Measurements from ENCODE around the gene TMEM176A.
"Not testable (repeated sequence)": the region's sequence is repeated elsewhere in the genome, so short reads cannot be mapped to it uniquely, and the experiment has no call there.

Gene TMEM176A

GRCh38 chr7:150759479-150759878 is 41.1 kb upstream of the TMEM176A start:
- no peak for TF ChIP-seq FOXP2 (optimal IDR thresholded peaks at IDR 0.05; ENCODE audit: control extremely low read depth, extremely low read length, insufficient read depth)
- no peak for TF ChIP-seq POLR2AphosphoS5 (IDR thresholded peaks at IDR 0.05; ENCODE audit: borderline replicate concordance, low read depth, low read length)
- no peak for TF ChIP-seq EZH2 (IDR thresholded peaks at IDR 0.05)
- Histone ChIP-seq H3K9ac (ENCODE audit: insufficient read length) (no peak overlapping the region), H3K27ac (no peak overlapping the region), H3K4me3 (no peak overlapping the region), H3K9me3 (ENCODE audit: low read depth, low read length) (no peaks in the 10 kb centered on the region), H3K36me3 (ENCODE audit: insufficient read depth, low read length) (no peaks in the 10 kb centered on the region)
- DNase-seq (ENCODE audit: low read depth, low spot score): no peak

- H3K36me3 ChIP-seq (ENCODE audit: insufficient read depth, low read length): no peaks in the 10 kb centered on the region
- no peak overlapping the region for H3K9ac ChIP-seq (ENCODE audit: insufficient read length)
- DNase-seq (ENCODE audit: low read depth, low spot score): no peak
- TF ChIP-seq FOXP2 (optimal IDR thresholded peaks at IDR 0.05; ENCODE audit: control extremely low read depth, extremely low read length, insufficient read depth) (no peak), POLR2AphosphoS5 (IDR thresholded peaks at IDR 0.05; ENCODE audit: borderline replicate concordance, low read depth, low read length) (no peak), EZH2 (IDR thresholded peaks at IDR 0.05) (no peak)
- no peaks in the 10 kb centered on the region for H3K9me3 ChIP-seq (ENCODE audit: low read depth, low read length)
- no peak overlapping the region for H3K4me3 ChIP-seq
- no peak overlapping the region for H3K27ac ChIP-seq
Observed at GRCh38 chr7:150766334-150766709, 34.2 kb upstream of the TMEM176A start.

- no peak for DNase-seq (ENCODE audit: low read depth, low spot score)
- Histone ChIP-seq H3K9me3 (ENCODE audit: low read depth, low read length) (no peaks in the 10 kb centered on the region), H3K36me3 (ENCODE audit: insufficient read depth, low read length) (no peaks in the 10 kb centered on the region), H3K4me3 (no peak overlapping the region), H3K27ac (no peak overlapping the region), H3K9ac (ENCODE audit: insufficient read length) (no peak overlapping the region)
- TF ChIP-seq FOXP2 (optimal IDR thresholded peaks at IDR 0.05; ENCODE audit: control extremely low read depth, extremely low read length, insufficient read depth): no peak
- no peak for TF ChIP-seq POLR2AphosphoS5 (IDR thresholded peaks at IDR 0.05; ENCODE audit: borderline replicate concordance, low read depth, low read length)
- no peak for TF ChIP-seq EZH2 (IDR thresholded peaks at IDR 0.05)
Observed at GRCh38 chr7:150769768-150770167, 30.8 kb upstream of the TMEM176A start.

- not testable (repeated sequence) for DNase-seq (ENCODE audit: low read depth, low spot score); H3K9ac ChIP-seq (ENCODE audit: insufficient read length); H3K36me3 ChIP-seq (ENCODE audit: insufficient read depth, low read length)
Observed at GRCh38 chr7:150774131-150774530, 26.4 kb upstream of the TMEM176A start.

GRCh38 chr7:150778014-150778737 is 22.4 kb upstream of the TMEM176A start:
- Histone ChIP-seq H3K4me3 (no peak overlapping the region), H3K9ac (ENCODE audit: insufficient read length) (no peak overlapping the region), H3K9me3 (ENCODE audit: low read depth, low read length) (no peaks in the 10 kb centered on the region), H3K27ac (no peak overlapping the region), H3K36me3 (ENCODE audit: insufficient read depth, low read length) (no peaks in the 10 kb centered on the region)
- DNase-seq (ENCODE audit: low read depth, low spot score): no peak
- no peak for TF ChIP-seq POLR2AphosphoS5 (IDR thresholded peaks at IDR 0.05; ENCODE audit: borderline replicate concordance, low read depth, low read length)

More at GRCh38 chr7:150774131-150774530, 26.4 kb upstream of the TMEM176A start:
- not testable (repeated sequence) for H3K27ac ChIP-seq; H3K9me3 ChIP-seq (ENCODE audit: low read depth, low read length); H3K4me3 ChIP-seq

- Histone ChIP-seq H3K9me3 (ENCODE audit: low read depth, low read length) (no peaks in the 10 kb centered on the region), H3K36me3 (ENCODE audit: insufficient read depth, low read length) (no peaks in the 10 kb centered on the region), H3K9ac (ENCODE audit: insufficient read length) (no peak overlapping the region), H3K27ac (no peak overlapping the region), H3K4me3 (no peak overlapping the region)
- peak; percentile 53 for DNase-seq (ENCODE audit: low read depth, low spot score)
- TF ChIP-seq POLR2AphosphoS5 (IDR thresholded peaks at IDR 0.05; ENCODE audit: borderline replicate concordance, low read depth, low read length) (no peak), EZH2 (IDR thresholded peaks at IDR 0.05) (no peak), FOXP2 (optimal IDR thresholded peaks at IDR 0.05; ENCODE audit: control extremely low read depth, extremely low read length, insufficient read depth) (no peak)
Observed at GRCh38 chr7:150778738-150779301, 21.7 kb upstream of the TMEM176A start.

GRCh38 chr7:150780292-150780691 is 20.3 kb upstream of the TMEM176A start:
- no peak for DNase-seq (ENCODE audit: low read depth, low spot score)
- TF ChIP-seq POLR2AphosphoS5 (IDR thresholded peaks at IDR 0.05; ENCODE audit: borderline replicate concordance, low read depth, low read length): no peak
- no peak for TF ChIP-seq FOXP2 (optimal IDR thresholded peaks at IDR 0.05; ENCODE audit: control extremely low read depth, extremely low read length, insufficient read depth)
- TF ChIP-seq EZH2 (IDR thresholded peaks at IDR 0.05): no peak
- no peak overlapping the region for H3K9ac ChIP-seq (ENCODE audit: insufficient read length)
- no peak overlapping the region for H3K4me3 ChIP-seq
- no peak overlapping the region for H3K27ac ChIP-seq
- H3K9me3 ChIP-seq (ENCODE audit: low read depth, low read length): no peaks in the 10 kb centered on the region
- H3K36me3 ChIP-seq (ENCODE audit: insufficient read depth, low read length): no peaks in the 10 kb centered on the region

GRCh38 chr7:150781103-150781502 is 19.5 kb upstream of the TMEM176A start:
- H3K36me3 ChIP-seq (ENCODE audit: insufficient read depth, low read length): no peaks in the 10 kb centered on the region
- H3K4me3 ChIP-seq: no peak overlapping the region
- H3K9me3 ChIP-seq (ENCODE audit: low read depth, low read length): no peaks in the 10 kb centered on the region
- H3K27ac ChIP-seq: no peak overlapping the region
- TF ChIP-seq EZH2 (IDR thresholded peaks at IDR 0.05) (no peak), POLR2AphosphoS5 (IDR thresholded peaks at IDR 0.05; ENCODE audit: borderline replicate concordance, low read depth, low read length) (no peak), FOXP2 (optimal IDR thresholded peaks at IDR 0.05; ENCODE audit: control extremely low read depth, extremely low read length, insufficient read depth) (no peak)
- H3K9ac ChIP-seq (ENCODE audit: insufficient read length): no peak overlapping the region
- DNase-seq (ENCODE audit: low read depth, low spot score): no peak

GRCh38 chr7:150781961-150782360 is 18.6 kb upstream of the TMEM176A start:
- Histone ChIP-seq H3K4me3 (no peak overlapping the region), H3K9me3 (ENCODE audit: low read depth, low read length) (no peaks in the 10 kb centered on the region), H3K36me3 (ENCODE audit: insufficient read depth, low read length) (no peaks in the 10 kb centered on the region), H3K9ac (ENCODE audit: insufficient read length) (no peak overlapping the region), H3K27ac (no peak overlapping the region)
- TF ChIP-seq FOXP2 (optimal IDR thresholded peaks at IDR 0.05; ENCODE audit: control extremely low read depth, extremely low read length, insufficient read depth) (no peak), EZH2 (IDR thresholded peaks at IDR 0.05) (no peak), POLR2AphosphoS5 (IDR thresholded peaks at IDR 0.05; ENCODE audit: borderline replicate concordance, low read depth, low read length) (no peak)
- DNase-seq (ENCODE audit: low read depth, low spot score): no peak
